Heart right ventricle (tissue), 16 donors: ENCODE data around the gene MYCBP2. TPM values are rescaled to one million over a fixed set of nuclear protein-coding genes. Genes with fewer than 3 reads are reported as not detected.

ENCODE experiments used
- ATAC-seq, 8 donors: fragments of 200-7000 bp; cut with Tn5 transposase; one replicate each; pipeline ENCODE4 v1.9.1; 2020; ENCODE audit warnings: mild to moderate bottlenecking in 8 of 8, moderate library complexity in 8 of 8, moderate number of reproducible peaks in 1 of 8
- DNase-seq, 2 donors: peaks; one replicate each; pipeline ENCODE4 v3.0.0-alpha.2; 2020
- H3K27ac ChIP-seq, 10 donors: fragments of 200-600 bp; sonication (generic) in 2 of 10; one replicate each; pipeline versions ENCODE4 v1.5.0 to v1.8.0; 2020 to 2022; ENCODE audit warnings: mild to moderate bottlenecking in 3 of 10
- H3K27me3 ChIP-seq, 7 donors: fragments of 200-600 bp; one replicate each; pipeline ENCODE4 v1.8.0; 2021 to 2022; ENCODE audit warnings: mild to moderate bottlenecking in 2 of 7
- H3K36me3 ChIP-seq, 9 donors: fragments of 200-600 bp; sonication (generic) in 1 of 9; one replicate each; pipeline versions ENCODE4 v1.5.0 to v1.8.0; 2020 to 2022; ENCODE audit warnings: mild to moderate bottlenecking in 2 of 9
- H3K4me1 ChIP-seq, 9 donors: fragments of 200-600 bp; sonication (generic) in 1 of 9; one replicate each; pipeline versions ENCODE4 v1.5.0 to v1.8.0; 2020 to 2022; ENCODE audit warnings: mild to moderate bottlenecking in 4 of 9
- H3K4me3 ChIP-seq, 10 donors: fragments of 200-600 bp; sonication (generic) in 2 of 10; one replicate each; pipeline versions ENCODE4 v1.5.0 to v1.8.0; 2020 to 2022; ENCODE audit warnings: mild to moderate bottlenecking in 7 of 10, moderate library complexity in 2 of 10
- H3K9me3 ChIP-seq, 11 donors: fragments of 200-600 bp in 10 of 11; sonication (generic) in 2 of 11; one replicate each; pipeline versions ENCODE4 v1.5.0 to v1.8.0; 2013 to 2022; ENCODE audit warnings: mild to moderate bottlenecking in 2 of 11, control low read depth in 1 of 11, moderate library complexity in 1 of 11
- WGBS, 2 donors: extraction: QIAGEN DNeasy Blood & Tissue Kit; methylation state at CpG; one replicate each; pipeline ENCODE4 v1.1.7; 2013; ENCODE audit warnings: inconsistent platforms in 1 of 2; 5-methylcytosine and 5-hydroxymethylcytosine counted together
- intact Hi-C, 10 donors: fragments of 100-400 bp; cut with DNase I; formaldehyde crosslinking; loops; one replicate each; pipeline versions ENCODE4 v1.11.1 to v1.14.2; 2022
- polyA plus RNA-seq, 2 donors: library from polyadenylated mRNA; stranded (reverse); fragments of 200-250 nt; gene quantifications; one replicate each; pipeline ENCODE4 v1.2.3, GENCODE V29; 2013
- total RNA-seq, 10 donors: library from RNA; stranded (reverse); fragmentation: NEBNext Ultra II Directional in 3 of 10; extraction: Animal tissue kit (Norgen Biotek cat#: 25700) in 3 of 10; gene quantifications; one replicate each; pipeline versions ENCODE4 v1.2.1 to v1.2.4, GENCODE V29; 2021 to 2023
- TF ChIP-seq, protein P1 (sequence below), 9 donors: fragments of 200-600 bp; sonication (generic) in 2 of 9; IDR thresholded peaks; one replicate each; pipeline versions ENCODE4 v1.5.0 to v1.8.0; 2021 to 2022; ENCODE audit warnings: antibody characterized with exemption in 9 of 9, mild to moderate bottlenecking in 5 of 9, moderate library complexity in 1 of 9
- donor health status: Arrhythmogenic right ventricular cardiomyopathy.
- donor health status: ischemic (EF 13 %, LVEDD 7.1; RV severe dilation, severe dysfunction).
- donor health status: healthy with polysubstance abuse.
- donor health status: DM: no; HTN: yes; CAD: no.
- donor health status: DM: no; HTN: no; CAD: no.
- donor health status: ischemic (EF 25% LVEDD 6.9; RV normal size, moderate dysfunction).
- donor health status: ischemic (EF 25% LVEDD 5.7; RV mildly dilated, moderate dysfunction).
- donor health status: healthy.
- donor health status: DM: yes; HTN: yes; CAD: no.
- donor health status: Ischemic cardiomyopathy.
- donor health status: ischemic (EF 35%, LVEDD 5.7; RV mildly dilated, moderate dysfunction).
- donor health status: nonischemic (EF 11% LVEDD 7.7; RV severe dilation, severe dysfunction).
- donor health status: DM: yes; HTN: yes; CAD: no.
- donor health status: PGD.
- donor health status: ischemic (EF 29% LVEDD 5.4; RV normal size, mild dysfunction).
- donor health status: nonischemic (EF 23%, LVEDD 6.1; RV moderate dilation, normal function).

Gene MYCBP2
- total and polyA plus RNA-seq, 12 donors, result 18.6 to 70.7 (median 52.4) TPM

- Histone ChIP-seq H3K27me3 (no peaks in the 10 kb centered on the region), H3K27ac (no peak overlapping the region), H3K9me3 (peaks cover 0 to 16% (median 13%) of the 10 kb centered on the region in 11 donors), H3K4me3 (no peak overlapping the region), H3K36me3 (peaks cover 0 to 76% (median 13%) of the 10 kb centered on the region in 9 donors), H3K4me1 (no peaks in the 10 kb centered on the region)
- no peak for ATAC-seq
- TF ChIP-seq, protein P1, sequence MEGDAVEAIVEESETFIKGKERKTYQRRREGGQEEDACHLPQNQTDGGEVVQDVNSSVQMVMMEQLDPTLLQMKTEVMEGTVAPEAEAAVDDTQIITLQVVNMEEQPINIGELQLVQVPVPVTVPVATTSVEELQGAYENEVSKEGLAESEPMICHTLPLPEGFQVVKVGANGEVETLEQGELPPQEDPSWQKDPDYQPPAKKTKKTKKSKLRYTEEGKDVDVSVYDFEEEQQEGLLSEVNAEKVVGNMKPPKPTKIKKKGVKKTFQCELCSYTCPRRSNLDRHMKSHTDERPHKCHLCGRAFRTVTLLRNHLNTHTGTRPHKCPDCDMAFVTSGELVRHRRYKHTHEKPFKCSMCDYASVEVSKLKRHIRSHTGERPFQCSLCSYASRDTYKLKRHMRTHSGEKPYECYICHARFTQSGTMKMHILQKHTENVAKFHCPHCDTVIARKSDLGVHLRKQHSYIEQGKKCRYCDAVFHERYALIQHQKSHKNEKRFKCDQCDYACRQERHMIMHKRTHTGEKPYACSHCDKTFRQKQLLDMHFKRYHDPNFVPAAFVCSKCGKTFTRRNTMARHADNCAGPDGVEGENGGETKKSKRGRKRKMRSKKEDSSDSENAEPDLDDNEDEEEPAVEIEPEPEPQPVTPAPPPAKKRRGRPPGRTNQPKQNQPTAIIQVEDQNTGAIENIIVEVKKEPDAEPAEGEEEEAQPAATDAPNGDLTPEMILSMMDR (IDR thresholded peaks at IDR 0.05), result no peak
- DNase-seq, result no peak
- intact Hi-C loops, result no loop called here
These were observed 213.4 kb downstream of the MYCBP2 start for GRCh38 chr13:77113496-77113895.

GRCh38 chr13:77105051-77105450 is 221.8 kb downstream of the MYCBP2 start:
- Histone ChIP-seq H3K27ac (no peak overlapping the region), H3K4me3 (no peak overlapping the region), H3K36me3 (peaks cover 0 to 59% (median 3%) of the 10 kb centered on the region in 9 donors), H3K9me3 (peaks cover 0 to 6% (median 2%) of the 10 kb centered on the region in 11 donors), H3K4me1 (no peaks in the 10 kb centered on the region), H3K27me3 (no peaks in the 10 kb centered on the region)
- no peak for DNase-seq
- ATAC-seq, result no peak
- TF ChIP-seq, protein P1 (IDR thresholded peaks at IDR 0.05), result no peak
- intact Hi-C loops, result no loop called here
- 81 to 86% methylated on average over 2 of the region's 2 CpGs for WGBS, 2 donors

DNA sequence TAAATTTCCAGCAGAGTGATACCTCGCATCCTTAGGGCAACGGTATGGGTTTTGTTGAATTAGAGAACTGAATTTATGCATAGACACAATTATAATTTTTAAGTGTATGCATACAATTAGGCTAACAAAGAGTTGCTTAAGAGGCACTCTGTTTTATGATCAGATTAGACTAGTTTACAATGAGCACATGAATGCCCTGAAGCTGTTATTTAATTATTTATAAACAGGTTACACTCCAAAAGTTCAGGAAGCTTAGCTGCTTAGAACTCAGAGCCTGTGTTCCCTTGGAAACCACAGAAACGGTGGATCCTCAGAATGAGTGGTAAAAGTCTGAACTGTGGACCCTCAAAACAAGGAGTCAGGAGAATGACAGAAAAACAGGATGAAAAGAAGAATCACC is 227.5 kb downstream of the MYCBP2 start:
- Histone ChIP-seq H3K4me1 (no peaks in the 10 kb centered on the region), H3K27ac (no peak overlapping the region), H3K9me3 (no peaks in the 10 kb centered on the region), H3K4me3 (no peak overlapping the region), H3K36me3 (peaks cover 0 to 86% (median 19%) of the 10 kb centered on the region in 9 donors), H3K27me3 (no peaks in the 10 kb centered on the region)
- DNase-seq (no peak), ATAC-seq (no peak)
- 92 to 96% methylated on average over 3 of the region's 3 CpGs for WGBS, 2 donors
- TF ChIP-seq, protein P1 (IDR thresholded peaks at IDR 0.05), result no peak
- intact Hi-C loops, result no loop called here

DNA sequence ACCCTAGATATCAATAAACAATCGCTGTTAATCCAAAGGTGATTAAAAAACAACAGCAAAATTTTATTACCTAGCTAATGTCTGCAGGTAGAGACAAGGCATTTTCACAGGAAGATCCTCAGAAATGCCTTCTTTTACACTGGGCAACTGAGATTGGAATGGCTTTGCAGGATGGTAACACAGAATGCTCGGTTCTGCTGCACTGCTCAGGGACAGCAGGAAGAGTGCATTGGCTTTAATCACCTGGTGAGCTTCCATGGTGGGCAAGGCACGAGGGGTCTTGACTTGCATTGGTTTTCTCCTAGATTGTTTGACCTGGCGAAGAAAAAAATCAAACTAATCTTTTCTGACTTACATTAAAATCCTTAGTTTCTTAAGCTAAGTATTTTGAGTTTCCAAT is 231.6 kb downstream of the MYCBP2 start:
- ATAC-seq (no peak), DNase-seq (no peak)
- H3K36me3 ChIP-seq, result peaks cover 0 to 99% (median 33%) of the 10 kb centered on the region in 9 donors
- H3K27ac ChIP-seq, result no peak overlapping the region
- no peak overlapping the region for H3K4me3 ChIP-seq
- H3K27me3 ChIP-seq, result no peaks in the 10 kb centered on the region
- no peaks in the 10 kb centered on the region for H3K4me1 ChIP-seq
- TF ChIP-seq, protein P1 (IDR thresholded peaks at IDR 0.05), result no peak
- H3K9me3 ChIP-seq, result no peaks in the 10 kb centered on the region
- intact Hi-C loops, result no loop called here
- 94 to 97% methylated on average over 4 of the region's 4 CpGs for WGBS, 2 donors
